ENCODE measurements around the gene FAU. TPM values are rescaled to one million over a fixed set of nuclear protein-coding genes. Genes with fewer than 3 reads are reported as not detected.
A peak's percentile ranks its signal among the peaks of the same experiment; 100 is the strongest.

Gene FAU
- total RNA-seq, 2 experiments from 2014 or later, result 1,138 to 1,149 TPM

- POLR2A ChIA-PET, result interaction anchor here (1.0 to 2.7 kb wide), 7 partner anchors 10 to 333 kb away, joined by 4 to 15 read pairs (median 6); partner anchors contain the start of genes CAPN1, POLA2 and VPS51
- Mint-ChIP-seq H3K27ac (peak overlapping the region; percentile 89), H3K36me3 (peaks cover 42% of the 10 kb centered on the region), H3K4me3 (peak overlapping the region; percentile 86), H3K27me3 (no peaks in the 10 kb centered on the region), H3K9me3 (no peaks in the 10 kb centered on the region), H3K4me1 (ENCODE audit: low read depth) (peaks cover 66% of the 10 kb centered on the region)
- no peak for DNase-seq
- intact Hi-C loops (cut with micrococcal nuclease), result loop anchor here (10.0 kb wide), 2 partner anchors 373 to 873 kb away; partner anchors contain the start of genes FKBP2, PPP1R14B and RASGRP2
- CTCF ChIA-PET, result interaction anchor here (0.6 to 5.7 kb wide), 12 partner anchors 8 to 270 kb away, joined by 3 to 72 read pairs (median 4); partner anchors contain the start of genes ARL2, SYVN1 and TM7SF2
Measured at GRCh38 chr11:65118097-65118837, 3.7 kb downstream of the FAU start.

- Mint-ChIP-seq H3K27ac (peak within 1 kb of the TSS; percentile 95), H3K4me1 (ENCODE audit: low read depth) (peaks cover 68% of the 10 kb centered on the region), H3K36me3 (peaks cover 42% of the 10 kb centered on the region), H3K9me3 (no peaks in the 10 kb centered on the region), H3K4me3 (peak within 1 kb of the TSS; percentile 86), H3K27me3 (no peaks in the 10 kb centered on the region)
- POLR2A ChIA-PET, result interaction anchor here (0.7 to 2.7 kb wide), 11 partner anchors 9 to 339 kb away, joined by 3 to 15 read pairs (median 5); partner anchors contain the start of genes ARL2, CAPN1, POLA2 and SF1
- DNase-seq, result peak; percentile 100
- CTCF ChIA-PET, result interaction anchor here (0.6 to 5.7 kb wide), 20 partner anchors 7 to 536 kb away, joined by 3 to 72 read pairs (median 4); partner anchors contain the start of genes ARL2, SNX15, SYVN1 and TM7SF2
- intact Hi-C loops (cut with micrococcal nuclease), result loop anchor here (1.0 to 10.0 kb wide), 9 partner anchors 17 to 873 kb away; partner anchors contain the start of genes CDCA5, FKBP2, PPP1R14B and RASGRP2
Measured at GRCh38 chr11:65117206-65118096, 4.5 kb downstream of the FAU start, which contains the start of gene ZNHIT2. Gene ZNHIT2, minus strand, starts transcription at chr11:65117701. Its CDS starts 48 bp downstream, at chr11:65117653.

GRCh38 chr11:65116370-65117205, 5.3 kb downstream of the FAU start:
- Mint-ChIP-seq H3K36me3 (peaks cover 36% of the 10 kb centered on the region), H3K4me1 (ENCODE audit: low read depth) (peaks cover 68% of the 10 kb centered on the region), H3K9me3 (no peaks in the 10 kb centered on the region), H3K4me3 (peak overlapping the region; percentile 86), H3K27me3 (no peaks in the 10 kb centered on the region), H3K27ac (peak overlapping the region; percentile 95)
- ChIA-PET POLR2A (interaction anchor here (0.6 to 2.7 kb wide), 8 partner anchors 15 to 898 kb away, joined by 3 to 15 read pairs (median 6); partner anchors contain the start of genes ARL2, POLA2, SF1 and SYVN1), CTCF (interaction anchor here (0.6 to 2.8 kb wide), 9 partner anchors 13 to 537 kb away, joined by 3 to 16 read pairs (median 4); partner anchors contain the start of genes ARL2, SYVN1 and VPS51)
- intact Hi-C loops (cut with micrococcal nuclease), result loop anchor here (1.0 to 10.0 kb wide), 9 partner anchors 18 to 872 kb away; partner anchors contain the start of genes CDCA5, FKBP2, PPP1R14B and RASGRP2
- DNase-seq, result peak; percentile 84

- ChIA-PET POLR2A (interaction anchor here (0.6 to 2.7 kb wide), 2 partner anchors 19 to 897 kb away, joined by 3 to 15 read pairs; partner anchors contain the start of gene VPS51), CTCF (interaction anchor here (0.7 to 1.6 kb wide), 2 partner anchors 66 to 101 kb away, joined by 3 read pairs; partner anchors contain the start of genes ARL2 and CAPN1)
- Mint-ChIP-seq H3K27ac (peak overlapping the region; percentile 95), H3K9me3 (no peaks in the 10 kb centered on the region), H3K27me3 (no peaks in the 10 kb centered on the region), H3K36me3 (peaks cover 25% of the 10 kb centered on the region), H3K4me3 (peak overlapping the region; percentile 86), H3K4me1 (ENCODE audit: low read depth) (peaks cover 69% of the 10 kb centered on the region)
- intact Hi-C loops (cut with micrococcal nuclease), result loop anchor here (2.0 to 10.0 kb wide), 5 partner anchors 19 to 871 kb away; partner anchors contain the start of genes FKBP2, PPP1R14B, RASGRP2 and SYVN1
- DNase-seq, result no peak
Measured at GRCh38 chr11:65115361-65116082, 6.4 kb downstream of the FAU start.

GRCh38 chr11:65114538-65115171, 7.3 kb downstream of the FAU start:
- peaks cover 67% of the 10 kb centered on the region for H3K4me1 Mint-ChIP-seq (ENCODE audit: low read depth)
- H3K9me3 Mint-ChIP-seq, result no peaks in the 10 kb centered on the region
- H3K36me3 Mint-ChIP-seq, result peaks cover 16% of the 10 kb centered on the region
- intact Hi-C loops (cut with micrococcal nuclease), result loop anchor here (10.0 kb wide), 2 partner anchors 370 to 870 kb away; partner anchors contain the start of genes FKBP2, PPP1R14B and RASGRP2
- H3K27ac Mint-ChIP-seq, result no peak overlapping the region
- no peak for DNase-seq
- ChIA-PET CTCF (interaction anchor here (0.7 to 2.6 kb wide), 3 partner anchors 31 to 100 kb away, joined by 3 to 7 read pairs (median 3); partner anchors contain the start of genes ARL2, CAPN1, CDCA5 and ZFPL1), POLR2A (no interaction called here)
- H3K4me3 Mint-ChIP-seq, result no peak overlapping the region
- H3K27me3 Mint-ChIP-seq, result no peaks in the 10 kb centered on the region

GRCh38 chr11:65113839-65114238, 8.1 kb downstream of the FAU start:
- Mint-ChIP-seq H3K4me1 (ENCODE audit: low read depth) (peaks cover 65% of the 10 kb centered on the region), H3K27me3 (no peaks in the 10 kb centered on the region), H3K27ac (no peak overlapping the region), H3K9me3 (no peaks in the 10 kb centered on the region), H3K36me3 (peaks cover 13% of the 10 kb centered on the region), H3K4me3 (peak overlapping the region; percentile 84)
- no peak for DNase-seq
- ChIA-PET POLR2A (interaction anchor here (2.8 kb wide), 1 partner anchor 8 kb away, joined by 19 read pairs; the partner anchor contains the start of genes FAU and MRPL49), CTCF (interaction anchor here (2.6 to 6.7 kb wide), 3 partner anchors 6 to 31 kb away, joined by 7 to 122 read pairs (median 72); partner anchors contain the start of genes CDCA5, FAU, MRPL49 and VPS51)
- intact Hi-C loops (cut with micrococcal nuclease), result loop anchor here (10.0 kb wide), 2 partner anchors 369 to 869 kb away; partner anchors contain the start of genes FKBP2, PPP1R14B and RASGRP2

GRCh38 chr11:65113361-65113756, 8.6 kb downstream of the FAU start:
- H3K9me3 Mint-ChIP-seq, result no peaks in the 10 kb centered on the region
- DNase-seq, result no peak
- peak overlapping the region; percentile 84 for H3K4me3 Mint-ChIP-seq
- intact Hi-C loops (cut with micrococcal nuclease), result loop anchor here (10.0 kb wide), 2 partner anchors 369 to 869 kb away; partner anchors contain the start of genes FKBP2, PPP1R14B and RASGRP2
- H3K27ac Mint-ChIP-seq, result peak overlapping the region; percentile 56
- ChIA-PET POLR2A (interaction anchor here (1.1 to 2.8 kb wide), 5 partner anchors 8 to 68 kb away, joined by 3 to 19 read pairs (median 5); partner anchors contain the start of genes CAPN1, FAU, MRPL49 and SYVN1), CTCF (interaction anchor here (0.6 to 6.7 kb wide), 11 partner anchors 7 to 265 kb away, joined by 3 to 122 read pairs (median 8); partner anchors contain the start of genes ARL2, CAPN1, CDCA5 and FAU)
- peaks cover 9% of the 10 kb centered on the region for H3K36me3 Mint-ChIP-seq
- peaks cover 60% of the 10 kb centered on the region for H3K4me1 Mint-ChIP-seq (ENCODE audit: low read depth)
- no peaks in the 10 kb centered on the region for H3K27me3 Mint-ChIP-seq

- ChIA-PET POLR2A (interaction anchor here (0.8 to 2.8 kb wide), 7 partner anchors 9 to 69 kb away, joined by 3 to 19 read pairs (median 5); partner anchors contain the start of genes CAPN1, CDCA5, FAU and MRPL49), CTCF (interaction anchor here (0.6 to 6.7 kb wide), 13 partner anchors 7 to 910 kb away, joined by 3 to 122 read pairs (median 8); partner anchors contain the start of genes ARL2, CAPN1, CDCA5 and FAU)
- H3K27ac Mint-ChIP-seq, result peak overlapping the region; percentile 56
- peaks cover 56% of the 10 kb centered on the region for H3K4me1 Mint-ChIP-seq (ENCODE audit: low read depth)
- H3K27me3 Mint-ChIP-seq, result no peaks in the 10 kb centered on the region
- no peaks in the 10 kb centered on the region for H3K9me3 Mint-ChIP-seq
- peaks cover 5% of the 10 kb centered on the region for H3K36me3 Mint-ChIP-seq
- intact Hi-C loops (cut with micrococcal nuclease), result loop anchor here (10.0 kb wide), 2 partner anchors 368 to 868 kb away; partner anchors contain the start of genes FKBP2, PPP1R14B and RASGRP2
- peak; percentile 84 for DNase-seq
- H3K4me3 Mint-ChIP-seq, result peak overlapping the region; percentile 84
Measured at GRCh38 chr11:65112546-65113360, 9.2 kb downstream of the FAU start.

All from activated CD4-positive, alpha-beta memory T cell treated with anti-CD3 and anti-CD28 coated beads for 36 hours (primary cell).